ENCODE measurements around the gene VGLL4.

The VGLL4 gene

GRCh38 chr3:11563159-11563864 lies 80.4 kb downstream of the VGLL4 start:
- no peak for DNase-seq

GRCh38 chr3:11562277-11562881 lies 81.3 kb downstream of the VGLL4 start:
- no peak for DNase-seq

GRCh38 chr3:11560746-11561145 lies 83.0 kb downstream of the VGLL4 start:
- DNase-seq, result no peak

GRCh38 chr3:11559816-11560633 lies 83.7 kb downstream of the VGLL4 start:
- DNase-seq, result no peak

- no peak for DNase-seq
Observed at GRCh38 chr3:11558918-11559815, 84.5 kb downstream of the VGLL4 start.

GRCh38 chr3:11558411-11558903 lies 85.3 kb downstream of the VGLL4 start:
- no peak for DNase-seq

GRCh38 chr3:11558002-11558401 lies 85.7 kb downstream of the VGLL4 start:
- no peak for DNase-seq

- no peak for DNase-seq
Observed at GRCh38 chr3:11556851-11557644, 86.7 kb downstream of the VGLL4 start.

- DNase-seq, result no peak
Observed at GRCh38 chr3:11555881-11556633, 87.7 kb downstream of the VGLL4 start.

GRCh38 chr3:11555211-11555782 lies 88.4 kb downstream of the VGLL4 start:
- no peak for DNase-seq

GRCh38 chr3:11554666-11555065 lies 89.0 kb downstream of the VGLL4 start:
- DNase-seq, result no peak

GRCh38 chr3:11554236-11554610 lies 89.5 kb downstream of the VGLL4 start:
- no peak for DNase-seq

- no peak for DNase-seq
Observed at GRCh38 chr3:11553436-11554235, 90.1 kb downstream of the VGLL4 start.

GRCh38 chr3:11552289-11553264 lies 91.1 kb downstream of the VGLL4 start:
- DNase-seq, result no peak

- no peak for DNase-seq
Observed at GRCh38 chr3:11551036-11551435, 92.7 kb downstream of the VGLL4 start.

GRCh38 chr3:11549580-11550140 lies 94.1 kb downstream of the VGLL4 start:
- no peak for DNase-seq

GRCh38 chr3:11548721-11549131 lies 95.0 kb downstream of the VGLL4 start:
- no peak for DNase-seq

- no peak for DNase-seq
Observed at GRCh38 chr3:11547498-11547897, 96.2 kb downstream of the VGLL4 start.
